ENCODE measurements around the gene DGCR6L. TPM values are rescaled to one million over a fixed set of nuclear protein-coding genes. Genes with fewer than 3 reads are reported as not detected.
A peak's percentile ranks its signal among the peaks of the same experiment; 100 is the strongest.
"Not testable (repeated sequence)": the region's sequence is repeated elsewhere in the genome, so short reads cannot be mapped to it uniquely, and the experiment has no call there.

Gene DGCR6L
- total RNA-seq, 1 donor from 2014 or later = 55.7 TPM

GRCh38 chr22:20328569-20328930, 8.7 kb upstream of the DGCR6L start:
- not testable (repeated sequence) for DNase-seq (ENCODE audit: low read depth)

GRCh38 chr22:20325996-20326395, 6.1 kb upstream of the DGCR6L start:
- not testable (repeated sequence) for DNase-seq (ENCODE audit: low read depth)

- DNase-seq (ENCODE audit: low read depth) = no peak
These were observed 4.3 kb upstream of the DGCR6L start for GRCh38 chr22:20324139-20324516.

- DNase-seq (ENCODE audit: low read depth) = not testable (repeated sequence)
These were observed 1.8 kb upstream of the DGCR6L start for GRCh38 chr22:20321552-20322211.

DNA sequence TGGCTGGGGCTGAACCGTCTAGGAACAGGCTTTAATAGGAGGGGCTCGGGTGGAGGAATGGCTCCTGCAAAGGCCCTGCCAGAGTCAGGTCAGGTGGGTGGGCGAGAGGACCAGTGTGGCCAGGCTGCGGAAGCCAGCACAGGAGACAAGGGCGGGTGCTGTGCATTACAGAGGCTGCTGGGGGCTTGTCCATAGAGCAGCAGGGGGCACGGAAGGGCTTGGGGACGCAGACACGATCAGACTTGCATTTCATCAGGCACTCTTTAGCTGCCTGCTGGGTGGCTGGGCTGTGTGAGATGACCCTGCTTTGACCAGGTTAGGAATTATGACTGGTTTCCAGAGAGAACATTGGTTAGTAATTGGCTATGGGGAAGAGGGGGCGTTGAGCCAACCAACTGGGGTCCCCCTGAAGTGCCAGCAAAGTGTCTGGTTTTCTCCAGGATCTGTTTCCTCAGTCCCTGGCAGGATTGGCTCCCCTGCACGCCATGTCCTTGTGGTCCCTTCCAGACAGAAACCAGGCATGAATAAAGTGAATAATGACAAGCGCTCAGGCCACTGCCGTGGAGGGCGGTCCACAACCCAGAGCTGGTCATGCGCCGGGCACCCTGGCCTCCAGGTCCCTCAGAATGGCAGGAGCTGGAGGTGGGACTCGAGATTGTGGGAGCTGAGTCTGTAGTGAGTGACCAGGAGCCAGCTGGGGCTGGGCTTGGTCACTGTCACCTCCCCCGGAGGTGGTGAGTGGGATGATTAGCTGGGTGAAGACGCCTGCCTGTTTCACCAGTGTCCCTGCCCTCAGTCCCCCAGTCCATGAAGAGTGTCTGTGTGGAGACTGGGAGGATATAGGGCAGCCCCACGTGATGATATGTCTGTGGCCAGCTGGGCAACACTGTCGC, 1.0 kb upstream of the DGCR6L start:
- DNase-seq (ENCODE audit: low read depth) = not testable (repeated sequence)

DNA sequence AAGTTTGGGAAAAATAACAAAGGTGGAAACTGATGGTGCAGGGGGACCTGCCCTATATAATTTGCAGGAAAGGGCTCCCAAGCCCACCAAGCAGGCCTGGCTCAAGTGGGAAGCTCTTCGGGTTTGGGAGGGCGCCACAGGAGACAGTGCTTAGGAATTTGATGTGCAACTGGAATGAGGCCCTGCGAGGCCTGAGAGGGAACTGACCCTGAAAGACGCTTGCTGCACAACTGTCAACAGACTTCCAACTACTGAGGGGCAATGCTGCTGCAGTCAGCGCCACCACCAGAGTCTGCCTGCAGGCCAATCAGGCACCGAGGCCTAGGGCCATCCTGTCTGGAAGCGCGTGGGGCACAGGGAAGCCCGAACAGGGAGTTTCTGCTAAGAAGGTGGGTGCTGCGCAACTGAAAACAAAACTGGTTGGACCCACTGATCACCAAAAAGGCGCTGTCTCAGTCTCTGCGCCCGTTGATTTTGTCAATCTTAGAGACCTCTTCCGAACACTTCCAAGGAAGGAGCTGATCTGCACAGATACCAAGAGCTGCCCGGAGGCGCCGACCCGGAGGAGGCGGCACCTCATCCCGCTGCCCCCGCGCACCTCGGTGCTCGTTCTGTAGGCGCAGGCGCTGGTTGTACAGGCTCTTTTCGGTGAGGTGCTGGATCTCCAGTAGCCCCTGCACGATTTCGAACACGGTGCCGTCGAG, 667 bp downstream of the DGCR6L start:
- DNase-seq (ENCODE audit: low read depth) = peak; percentile 22

DNA sequence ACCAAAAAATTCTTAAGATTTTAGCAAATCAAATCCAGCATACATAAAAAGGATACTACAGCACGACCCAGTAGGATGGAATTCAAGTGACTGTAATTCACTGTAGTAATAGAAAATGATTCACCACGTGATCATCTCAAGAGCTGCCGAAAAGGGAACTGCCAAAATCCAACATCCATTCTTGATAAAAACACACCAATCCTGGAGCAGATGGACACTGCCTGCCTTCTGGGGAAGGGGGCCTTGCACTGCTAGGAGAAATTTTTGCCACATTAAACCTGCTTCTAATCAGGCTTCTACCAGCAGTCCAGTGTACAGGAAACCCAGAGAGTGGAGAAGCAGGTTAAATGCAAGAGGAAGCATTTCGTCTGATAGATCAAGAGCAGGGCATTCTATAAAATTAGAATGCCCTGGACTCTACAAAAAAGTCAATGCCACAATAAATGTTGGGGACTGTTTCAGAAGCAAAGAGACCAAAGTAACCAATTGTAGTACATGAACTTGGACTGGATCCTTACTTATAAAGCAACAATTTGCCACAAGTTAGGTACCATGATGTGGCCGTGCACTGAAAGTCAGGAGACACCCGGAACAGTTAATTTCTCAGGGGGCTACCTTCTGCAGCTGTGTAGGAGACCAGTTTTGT, 1.7 kb downstream of the DGCR6L start:
- not testable (repeated sequence) for DNase-seq (ENCODE audit: low read depth)

- not testable (repeated sequence) for DNase-seq (ENCODE audit: low read depth)
These were observed 2.3 kb downstream of the DGCR6L start for GRCh38 chr22:20317402-20318042.

DNA sequence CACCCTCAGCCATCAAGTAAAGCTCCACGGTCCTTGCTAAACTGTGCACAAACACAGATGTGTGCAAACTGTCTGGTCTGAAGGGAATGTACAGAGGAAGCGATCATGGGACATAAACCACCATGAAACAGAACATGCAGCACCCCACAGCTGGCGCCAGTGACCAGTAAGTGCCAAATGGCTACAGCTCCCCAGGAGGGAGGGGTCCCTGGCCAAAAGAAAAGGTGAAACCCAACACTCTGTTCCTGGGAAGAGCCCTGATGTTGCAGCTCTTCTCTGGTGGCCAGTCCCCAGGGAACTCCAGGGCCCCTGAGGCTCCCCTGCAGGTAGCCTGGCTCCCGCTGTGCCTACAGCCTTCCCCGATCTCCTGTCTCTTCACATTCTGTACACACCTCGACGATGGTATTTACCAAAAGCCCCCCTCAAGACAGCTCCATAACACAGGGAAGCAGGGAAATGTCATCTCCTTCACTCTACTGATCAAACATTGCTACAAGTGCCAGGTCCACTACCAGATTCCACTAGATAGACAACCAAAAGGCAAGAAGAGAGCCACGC, 2.9 kb downstream of the DGCR6L start:
- DNase-seq (ENCODE audit: low read depth) = no peak

GRCh38 chr22:20316217-20316843, 3.5 kb downstream of the DGCR6L start:
- DNase-seq (ENCODE audit: low read depth) = no peak

- no peak for DNase-seq (ENCODE audit: low read depth)
These were observed 4.3 kb downstream of the DGCR6L start for GRCh38 chr22:20315337-20316216.

DNA sequence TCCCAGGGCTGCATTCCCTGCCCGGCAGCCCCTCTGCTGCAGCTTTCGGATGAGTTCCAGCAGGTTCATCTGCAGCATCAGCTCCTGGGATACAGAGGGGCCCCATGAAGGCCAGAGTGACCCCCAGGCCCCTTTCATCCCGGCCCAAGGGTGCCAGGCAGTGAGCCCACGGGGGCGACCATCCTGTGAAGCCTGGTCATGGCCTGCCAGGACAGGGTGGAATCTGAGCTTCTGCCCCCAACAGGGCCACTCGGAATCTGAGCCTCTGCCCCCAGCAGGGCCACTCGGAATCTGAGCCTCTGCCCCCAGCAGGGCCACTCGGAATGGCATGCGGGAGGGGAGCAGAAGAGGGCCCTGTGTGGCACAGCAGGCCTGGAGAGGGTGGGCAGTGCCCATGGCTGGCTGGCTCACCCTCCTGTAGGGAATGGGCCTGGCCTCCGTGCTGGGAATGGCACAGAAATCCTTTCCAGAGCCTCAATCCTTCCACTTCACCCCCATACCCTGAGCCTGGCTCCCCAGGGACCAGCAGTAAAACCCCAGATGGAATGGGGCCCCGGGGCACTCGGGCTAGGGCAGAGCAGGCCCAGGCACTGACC, 5.0 kb downstream of the DGCR6L start:
- DNase-seq (ENCODE audit: low read depth) = not testable (repeated sequence)

DNA sequence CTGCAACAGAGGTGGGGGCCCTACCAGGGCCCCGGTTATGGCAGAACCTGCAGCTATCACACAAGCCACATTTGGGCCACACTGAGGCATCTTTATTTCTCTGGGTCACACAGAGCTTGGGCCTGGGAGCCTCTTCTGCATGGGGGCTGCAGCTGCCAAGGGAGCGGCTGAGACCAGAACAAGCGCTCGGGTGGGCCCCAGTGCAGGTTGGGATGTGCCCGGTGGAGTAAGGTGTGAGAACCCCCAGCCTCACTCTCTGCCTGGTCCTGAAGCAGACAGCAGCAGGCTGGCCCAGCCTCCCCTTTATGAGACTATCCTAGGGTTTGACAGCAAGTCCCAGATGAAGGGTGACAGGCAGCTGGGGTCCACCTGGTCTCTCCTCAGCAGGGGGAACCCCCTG, 5.7 kb downstream of the DGCR6L start:
- DNase-seq (ENCODE audit: low read depth) = not testable (repeated sequence)

DNA sequence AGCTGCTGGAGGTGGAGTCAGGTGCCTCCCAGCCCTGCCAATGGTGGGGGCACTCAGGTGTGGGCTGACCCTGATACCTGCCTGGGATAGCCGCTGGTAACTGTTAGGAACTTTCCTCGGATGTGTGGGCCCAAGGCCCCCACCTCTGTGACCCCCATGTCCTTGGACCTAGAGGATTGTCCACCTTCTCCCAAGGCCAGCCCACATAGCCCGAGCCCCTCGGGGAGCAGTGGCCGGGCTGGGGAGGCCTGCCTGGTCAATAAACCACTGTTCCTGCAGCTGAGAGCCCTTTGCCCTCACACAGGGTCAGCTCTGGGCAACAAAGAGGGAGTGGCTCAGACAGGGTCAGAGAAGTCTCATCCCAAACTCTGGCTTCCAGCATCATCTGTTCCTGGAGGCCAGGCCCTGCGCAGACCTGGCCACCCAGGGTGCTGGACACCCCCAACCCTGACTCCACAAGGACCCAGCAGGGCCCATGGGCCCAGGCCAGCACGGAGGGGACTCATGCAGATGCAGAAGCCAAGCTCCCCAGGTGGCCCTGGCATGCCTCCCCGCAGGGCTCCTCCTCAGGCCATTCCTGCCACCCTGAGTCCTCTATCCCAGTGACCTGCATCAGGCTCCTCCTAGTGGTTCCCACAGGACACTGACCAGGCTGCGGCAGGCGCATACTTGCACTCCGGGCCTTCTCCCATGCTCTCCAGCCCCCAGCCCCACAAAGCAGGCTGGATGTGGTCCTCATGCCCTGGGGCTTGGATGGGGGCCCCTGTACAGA, 6.4 kb downstream of the DGCR6L start:
- not testable (repeated sequence) for DNase-seq (ENCODE audit: low read depth)

DNA sequence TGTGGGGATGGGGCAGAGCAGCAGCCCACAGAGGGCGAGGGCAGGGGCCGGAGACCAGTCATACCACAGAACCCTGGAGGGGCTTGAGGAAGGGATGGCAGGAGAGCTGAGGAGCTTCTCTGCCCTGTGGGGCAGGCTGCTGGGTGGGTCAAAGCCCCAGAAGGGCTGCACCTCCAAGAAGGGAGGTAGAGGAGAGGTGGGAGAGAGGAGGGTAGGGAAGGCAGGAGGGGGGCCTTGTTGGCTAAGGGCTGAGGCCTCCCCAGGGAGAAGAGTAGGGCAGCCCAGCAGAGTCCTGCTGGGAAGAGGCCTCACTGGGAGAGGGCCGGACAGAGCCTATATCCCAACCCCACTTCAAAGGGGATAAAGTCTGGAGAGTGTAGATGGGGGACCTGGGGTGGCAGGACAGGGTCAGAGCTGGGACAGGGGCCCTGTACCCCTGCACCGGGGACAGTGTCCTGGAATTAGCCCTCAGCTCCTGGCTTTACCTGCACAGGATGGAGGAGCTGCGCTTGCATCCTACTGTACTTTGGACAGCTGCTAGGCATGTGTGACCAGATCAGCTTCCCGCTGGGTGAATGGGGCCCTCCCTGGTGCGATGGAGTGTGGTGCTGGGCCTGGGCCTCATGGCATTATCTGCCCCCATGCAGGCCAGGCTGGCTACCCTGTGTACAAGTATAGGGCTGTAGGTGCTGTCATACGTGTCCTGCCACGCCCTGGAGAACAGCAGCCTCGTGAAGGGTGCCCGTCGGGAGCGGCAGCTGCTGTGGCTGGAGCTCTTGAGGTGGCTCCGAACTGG, 7.3 kb downstream of the DGCR6L start:
- no peak for DNase-seq (ENCODE audit: low read depth)

DNA sequence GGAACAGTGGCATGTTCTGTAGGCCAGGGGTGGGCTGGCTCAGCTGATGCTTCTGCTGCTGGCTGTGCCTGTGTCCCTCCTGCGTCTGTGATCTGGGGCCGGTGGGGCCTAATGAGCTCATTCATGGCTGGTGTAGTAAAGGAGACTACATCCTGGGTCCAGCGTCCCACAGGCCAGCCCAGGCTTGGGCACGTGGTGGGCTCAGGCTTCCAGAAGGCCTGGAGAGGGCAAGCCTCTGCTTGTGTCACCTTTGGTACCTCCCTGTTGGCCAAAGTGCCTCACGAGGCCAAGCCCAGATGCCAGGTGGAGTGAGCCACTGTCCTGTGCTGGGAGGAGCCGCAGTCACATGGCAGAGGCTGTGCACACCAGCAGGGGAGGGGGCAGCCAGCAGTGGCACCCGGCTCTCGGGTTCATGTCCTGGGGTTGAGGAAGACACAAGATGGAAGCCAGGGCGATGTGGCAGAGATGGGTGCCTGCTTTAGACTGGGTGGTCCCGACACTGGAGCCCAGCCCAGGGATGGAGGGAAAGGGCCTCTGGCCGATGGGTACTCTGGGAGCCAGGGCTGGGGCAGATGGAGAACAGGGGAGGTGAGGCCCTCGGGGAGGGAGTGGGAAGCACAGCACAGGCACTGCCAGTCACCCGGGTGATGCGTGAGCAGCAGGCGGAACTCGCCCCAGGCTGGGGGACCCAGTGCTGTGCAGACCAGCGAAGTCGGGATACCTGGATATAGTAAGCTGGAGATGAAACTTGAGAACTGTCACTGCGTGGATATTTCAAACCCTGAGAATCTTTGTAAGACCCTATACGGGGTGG, 8.4 kb downstream of the DGCR6L start:
- not testable (repeated sequence) for DNase-seq (ENCODE audit: low read depth)

All from myocyte (in vitro differentiated cells).